Measurements from ENCODE around the gene MANF. TPM values are rescaled to one million over a fixed set of nuclear protein-coding genes. Genes with fewer than 3 reads are reported as not detected.

Gene MANF
- total and polyA plus RNA-seq, 2 donors (not counting 1 experiment from before 2014, with no cell fraction given) = 19.8 to 29.7 TPM

- H3K9me3 Mint-ChIP-seq (ENCODE audit: insufficient read depth) = no peaks in the 10 kb centered on the region
Observed at GRCh38 chr3:51338632-51339031, 46.5 kb upstream of the MANF start.

More at GRCh38 chr3:51338632-51339031, 46.5 kb upstream of the MANF start:
- Histone ChIP-seq H4K20me1 (ENCODE audit: control insufficient read depth, insufficient read depth, low read length, poor library complexity, severe bottlenecking) (no peaks in the 10 kb centered on the region), H3K9ac (ENCODE audit: low read length) (no peak overlapping the region), H3K9me3 (ENCODE audit: control extremely low read depth in 1 of 3, control insufficient read depth in 2 of 3, insufficient read depth in 1 of 3, low read length in 2 of 3) (no peaks in the 10 kb centered on the region), H3K27me3 (replicated peaks in 1 of 4; ENCODE audit: control extremely low read depth in 1 of 4, control insufficient read depth in 3 of 4, insufficient read depth in 4 of 4, low read length in 3 of 4) (no peaks in the 10 kb centered on the region), H3K4me3 (ENCODE audit: control extremely low read depth in 1 of 5, extremely low read depth in 1 of 5, insufficient read depth in 1 of 5, low read depth in 2 of 5, low read length in 4 of 5) (no peak overlapping the region), H3K27ac (ENCODE audit: low read length in 2 of 2) (no peak overlapping the region), H3K4me1 (ENCODE audit: control insufficient read depth in 2 of 2, insufficient read depth in 2 of 2, low read length in 2 of 2) (no peaks in the 10 kb centered on the region), H2AFZ (ENCODE audit: insufficient read depth, low read depth, low read length, poor library complexity, severe bottlenecking) (no peak overlapping the region), H3K79me2 (ENCODE audit: control insufficient read depth, insufficient read depth, low read length) (no peaks in the 10 kb centered on the region), H3K36me3 (replicated peaks in 1 of 2; ENCODE audit: control extremely low read depth in 1 of 2, control insufficient read depth in 1 of 2, extremely low read depth in 1 of 2, insufficient read depth in 2 of 2, low read length in 1 of 2) (no peaks in the 10 kb centered on the region), H3K4me2 (replicated peaks; ENCODE audit: low read depth, low read length, poor library complexity, severe bottlenecking) (no peak overlapping the region)
- DNase-seq (no peak), ATAC-seq (ENCODE audit: low read depth) (no peak)
- POLR2A ChIA-PET = no interaction called here
- Mint-ChIP-seq H3K4me3 (no peak overlapping the region), H3K27ac (no peak overlapping the region), H3K4me1 (no peaks in the 10 kb centered on the region), H3K27me3 (no peaks in the 10 kb centered on the region)
- CTCF ChIA-PET = no interaction called here
- 67% methylated on average over 1 of the region's 3 CpGs for WGBS (ENCODE audit: insufficient coverage)
- TF ChIP-seq CTCF (IDR thresholded peaks at IDR 0.05) = no peak
- TF ChIP-seq EZH2 (IDR thresholded peaks at IDR 0.05; ENCODE audit: borderline replicate concordance, insufficient read depth, low read depth, low read length, poor library complexity, severe bottlenecking) = no peak
- intact Hi-C loops (cut with micrococcal nuclease) = no loop called here
